Activated CD4-positive, alpha-beta T cell treated with anti-CD3 and anti-CD28 coated beads, Interleukin-2, amount 50 U/mL, for 48 hours (primary cell): ENCODE data around the gene SOX9.
A peak's percentile ranks its signal among the peaks of the same experiment; 100 is the strongest.
"Not testable (repeated sequence)": the region's sequence is repeated elsewhere in the genome, so short reads cannot be mapped to it uniquely, and the experiment has no call there.

ENCODE experiments used
- DNase-seq, 2 experiments: peaks; one replicate each; pipeline ENCODE4 v3.0.0-alpha.2; 2020

SOX9 gene

GRCh38 chr17:72111926-72112325 lies 8.9 kb upstream of the SOX9 start:
- DNase-seq = not testable (repeated sequence)

DNA sequence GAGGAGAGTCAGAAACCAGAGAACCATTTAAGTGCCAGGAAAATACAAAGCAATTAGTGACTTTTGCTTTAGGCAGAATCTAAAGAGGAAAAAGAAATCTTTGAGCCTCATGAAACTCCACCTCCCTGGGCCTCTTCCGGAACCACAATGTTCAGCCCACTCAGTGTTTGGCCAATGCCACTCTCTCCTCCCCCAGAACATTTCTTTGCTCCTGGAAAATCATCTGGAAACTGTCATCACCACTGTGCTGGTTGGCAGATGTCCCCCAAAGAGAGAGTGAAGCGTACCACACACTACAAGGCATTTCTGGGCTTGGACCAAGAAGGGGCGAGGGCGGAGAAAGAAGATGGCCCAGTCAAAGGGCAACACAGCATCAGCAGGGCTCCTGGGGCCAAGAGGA lies 7.1 kb upstream of the SOX9 start:
- DNase-seq = no peak

DNA sequence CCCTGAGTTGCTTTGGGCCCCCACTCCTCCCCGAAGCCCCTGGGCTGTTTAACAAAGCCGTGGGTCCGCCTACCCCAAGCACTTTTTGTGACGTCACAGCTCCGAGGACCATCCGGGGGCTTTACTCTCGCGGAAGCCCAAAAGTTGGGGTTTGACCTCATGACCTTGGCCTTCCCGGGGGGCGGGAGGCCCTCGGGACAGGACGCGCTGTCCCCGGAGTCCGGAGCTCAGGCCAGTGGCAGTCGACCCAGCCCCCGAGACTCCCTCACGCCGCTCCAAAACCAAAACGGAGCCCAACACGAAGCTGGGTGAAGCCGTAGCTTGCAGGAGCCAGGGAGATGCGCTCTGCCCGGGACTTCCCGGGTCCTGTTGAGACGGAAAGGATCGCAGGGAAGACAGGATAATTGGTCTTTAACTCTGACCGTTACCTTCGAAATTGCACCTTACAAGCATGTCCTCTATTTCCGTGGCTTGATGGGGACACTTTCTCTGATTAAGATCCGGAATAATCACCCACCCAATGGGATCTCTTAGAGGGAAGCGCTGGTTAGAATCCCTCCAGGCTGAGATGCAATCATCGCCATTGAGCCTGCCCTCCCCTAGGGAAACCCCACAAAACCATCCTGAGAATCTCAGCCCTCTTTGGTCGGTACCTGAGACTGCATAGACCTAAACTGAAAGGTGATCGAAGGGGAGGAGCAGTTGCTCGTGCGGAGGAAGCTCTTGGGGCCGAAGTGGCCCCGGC lies 4.9 kb upstream of the SOX9 start:
- DNase-seq = no peak

- DNase-seq = no peak
Observed at GRCh38 chr17:72116661-72117521, 3.9 kb upstream of the SOX9 start.

DNA sequence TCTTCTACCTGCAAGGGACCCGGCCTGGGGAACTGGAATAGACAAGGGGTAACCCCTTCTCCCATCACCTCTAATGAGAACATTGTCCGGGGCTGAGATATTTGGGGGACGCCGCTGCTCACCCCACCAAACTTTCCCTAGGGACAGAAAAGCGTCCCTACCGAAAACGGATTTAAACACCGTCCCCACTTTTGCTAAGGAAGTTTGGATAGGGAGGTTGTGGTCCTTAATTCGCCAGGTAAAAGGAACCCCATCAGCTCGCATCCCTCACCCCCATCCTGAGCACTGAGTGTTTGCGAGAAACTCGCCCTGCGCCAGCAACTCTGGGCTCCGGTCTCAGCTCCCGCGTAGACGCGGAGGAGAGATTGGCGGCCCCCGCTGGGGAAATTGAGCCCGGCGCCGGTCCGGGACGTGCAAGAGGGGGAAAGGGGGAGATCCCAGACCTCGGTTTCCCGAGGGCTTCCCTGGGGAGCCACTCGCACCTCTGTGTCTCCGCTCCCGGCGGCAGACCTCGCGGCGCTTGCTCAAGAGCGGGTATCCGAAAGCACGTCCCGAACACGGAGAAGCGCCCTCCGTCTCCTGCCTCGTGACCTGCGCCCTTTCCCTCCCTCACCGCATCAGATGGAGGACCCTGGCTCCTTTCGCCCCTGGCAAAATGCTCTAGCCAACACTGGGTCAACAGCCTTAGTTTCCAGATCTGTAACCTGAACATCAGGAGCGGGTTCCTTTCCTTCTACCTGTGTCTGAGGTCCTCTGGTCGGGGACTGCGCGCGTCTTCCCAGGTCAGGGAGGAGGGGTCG lies 3.1 kb upstream of the SOX9 start:
- DNase-seq = no peak

- DNase-seq = peak; percentile 26 to 48
Observed at GRCh38 chr17:72118335-72119076, 2.3 kb upstream of the SOX9 start.

DNA sequence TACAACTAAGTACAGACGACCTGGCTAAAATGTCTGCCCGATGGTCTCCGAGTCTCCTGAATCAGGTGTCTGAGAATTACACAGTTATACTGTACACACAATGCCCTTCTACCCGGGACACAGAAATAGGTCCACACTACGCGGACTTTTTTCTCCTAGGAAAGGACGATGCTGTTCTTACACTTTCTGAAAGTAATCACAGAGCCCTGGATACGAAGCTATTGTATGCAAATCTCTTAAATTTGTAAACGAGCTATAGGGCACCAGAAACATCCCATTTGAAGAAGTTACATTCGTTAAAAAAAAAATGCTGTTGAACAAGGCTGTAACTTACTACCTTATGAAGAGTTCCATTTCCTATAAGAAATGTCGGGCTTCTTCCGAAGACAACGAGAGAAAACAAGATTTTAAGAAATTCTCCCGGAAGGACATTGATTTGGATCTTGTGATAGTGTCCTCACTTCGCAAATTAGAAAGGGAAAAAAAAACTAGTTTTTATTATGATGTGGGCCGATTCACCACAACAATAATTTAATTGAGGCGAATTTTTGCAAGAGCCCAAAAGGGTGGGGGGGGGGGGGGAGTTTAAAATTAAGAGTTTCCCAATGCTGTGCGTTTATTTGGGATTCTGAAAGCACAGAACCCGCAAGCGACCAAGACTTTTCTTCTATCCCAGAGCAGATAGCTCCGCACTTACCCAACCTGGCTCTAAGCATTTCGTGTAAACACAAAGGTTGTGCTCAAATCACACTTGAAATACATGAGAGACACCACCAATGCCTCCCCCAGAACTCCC lies 1.5 kb upstream of the SOX9 start:
- DNase-seq = no peak

DNA sequence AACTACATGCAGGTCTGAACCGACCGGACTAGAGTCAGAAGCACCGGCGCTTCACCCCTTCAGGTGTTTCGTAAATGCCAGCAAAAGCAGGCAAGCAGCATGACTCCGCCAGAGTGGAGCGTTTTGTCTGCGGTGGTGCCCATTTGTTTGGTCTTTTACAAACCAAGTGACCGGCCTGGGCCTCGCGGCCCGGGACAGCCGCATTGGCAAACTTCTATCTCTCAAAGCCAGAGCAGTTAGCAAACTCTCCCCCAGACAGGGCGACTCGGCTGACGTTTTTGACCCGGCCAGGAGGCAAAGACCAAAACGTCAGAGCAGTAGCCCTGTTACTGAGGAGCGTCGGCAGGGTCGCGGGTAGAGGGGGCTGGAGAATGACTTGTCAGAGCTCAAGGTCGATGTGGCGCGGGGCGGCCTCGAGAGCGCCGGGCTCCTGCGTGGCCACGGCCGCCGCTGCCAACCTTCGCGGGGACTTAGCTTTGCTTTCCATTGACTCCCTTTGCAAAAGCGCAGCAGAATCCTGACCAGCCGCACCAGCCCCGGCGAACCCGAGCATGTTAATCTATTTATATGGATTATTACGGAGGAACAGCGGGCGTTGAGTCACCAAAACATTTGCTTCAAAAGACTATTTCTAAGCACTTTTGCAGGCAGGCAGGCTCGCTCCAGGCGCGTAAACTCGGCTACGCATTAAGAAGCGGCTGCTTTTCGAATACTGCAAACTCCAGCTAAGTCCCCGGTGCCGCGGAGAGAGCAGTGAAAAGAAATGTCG lies 763 bp upstream of the SOX9 start:
- DNase-seq = no peak

- DNase-seq = no peak
Observed at GRCh38 chr17:72121164-72122009, 567 bp downstream of the SOX9 start.

GRCh38 chr17:72122010-72122764 lies 1.4 kb downstream of the SOX9 start:
- no peak for DNase-seq

- DNase-seq = no peak
Observed at GRCh38 chr17:72122765-72123529, 2.1 kb downstream of the SOX9 start.

DNA sequence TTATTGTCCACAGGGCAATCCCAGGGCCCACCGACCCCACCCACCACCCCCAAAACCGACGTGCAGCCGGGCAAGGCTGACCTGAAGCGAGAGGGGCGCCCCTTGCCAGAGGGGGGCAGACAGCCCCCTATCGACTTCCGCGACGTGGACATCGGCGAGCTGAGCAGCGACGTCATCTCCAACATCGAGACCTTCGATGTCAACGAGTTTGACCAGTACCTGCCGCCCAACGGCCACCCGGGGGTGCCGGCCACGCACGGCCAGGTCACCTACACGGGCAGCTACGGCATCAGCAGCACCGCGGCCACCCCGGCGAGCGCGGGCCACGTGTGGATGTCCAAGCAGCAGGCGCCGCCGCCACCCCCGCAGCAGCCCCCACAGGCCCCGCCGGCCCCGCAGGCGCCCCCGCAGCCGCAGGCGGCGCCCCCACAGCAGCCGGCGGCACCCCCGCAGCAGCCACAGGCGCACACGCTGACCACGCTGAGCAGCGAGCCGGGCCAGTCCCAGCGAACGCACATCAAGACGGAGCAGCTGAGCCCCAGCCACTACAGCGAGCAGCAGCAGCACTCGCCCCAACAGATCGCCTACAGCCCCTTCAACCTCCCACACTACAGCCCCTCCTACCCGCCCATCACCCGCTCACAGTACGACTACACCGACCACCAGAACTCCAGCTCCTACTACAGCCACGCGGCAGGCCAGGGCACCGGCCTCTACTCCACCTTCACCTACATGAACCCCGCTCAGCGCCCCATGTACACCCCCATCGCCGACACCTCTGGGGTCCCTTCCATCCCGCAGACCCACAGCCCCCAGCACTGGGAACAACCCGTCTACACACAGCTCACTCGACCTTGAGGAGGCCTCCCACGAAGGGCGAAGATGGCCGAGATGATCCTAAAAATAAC lies 3.0 kb downstream of the SOX9 start:
- DNase-seq = no peak

GRCh38 chr17:72124438-72124775 lies 3.6 kb downstream of the SOX9 start:
- DNase-seq = no peak

DNA sequence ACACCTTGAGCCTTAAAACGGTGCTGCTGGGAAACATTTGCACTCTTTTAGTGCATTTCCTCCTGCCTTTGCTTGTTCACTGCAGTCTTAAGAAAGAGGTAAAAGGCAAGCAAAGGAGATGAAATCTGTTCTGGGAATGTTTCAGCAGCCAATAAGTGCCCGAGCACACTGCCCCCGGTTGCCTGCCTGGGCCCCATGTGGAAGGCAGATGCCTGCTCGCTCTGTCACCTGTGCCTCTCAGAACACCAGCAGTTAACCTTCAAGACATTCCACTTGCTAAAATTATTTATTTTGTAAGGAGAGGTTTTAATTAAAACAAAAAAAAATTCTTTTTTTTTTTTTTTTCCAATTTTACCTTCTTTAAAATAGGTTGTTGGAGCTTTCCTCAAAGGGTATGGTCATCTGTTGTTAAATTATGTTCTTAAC lies 4.4 kb downstream of the SOX9 start:
- DNase-seq = no peak

DNA sequence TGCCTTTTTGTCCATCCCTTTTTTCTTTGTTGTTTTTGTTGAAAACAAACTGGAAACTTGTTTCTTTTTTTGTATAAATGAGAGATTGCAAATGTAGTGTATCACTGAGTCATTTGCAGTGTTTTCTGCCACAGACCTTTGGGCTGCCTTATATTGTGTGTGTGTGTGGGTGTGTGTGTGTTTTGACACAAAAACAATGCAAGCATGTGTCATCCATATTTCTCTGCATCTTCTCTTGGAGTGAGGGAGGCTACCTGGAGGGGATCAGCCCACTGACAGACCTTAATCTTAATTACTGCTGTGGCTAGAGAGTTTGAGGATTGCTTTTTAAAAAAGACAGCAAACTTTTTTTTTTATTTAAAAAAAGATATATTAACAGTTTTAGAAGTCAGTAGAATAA lies 4.9 kb downstream of the SOX9 start:
- no peak for DNase-seq

GRCh38 chr17:72126575-72127486 lies 6.0 kb downstream of the SOX9 start:
- no peak for DNase-seq
